CD4-positive, alpha-beta T cell treated with Interleukin-17A for 4 hours (primary cell): ENCODE measurements around the gene PGAM2.

ENCODE experiments used
- DNase-seq: peaks from one replicate; pipeline ENCODE4 v3.0.0-alpha.2; 2020; ENCODE audit warnings: mixed read lengths

PGAM2 gene

GRCh38 chr7:44063894-44064651, 1.3 kb downstream of the PGAM2 start:
- DNase-seq: no peak

- no peak for DNase-seq
Measured at GRCh38 chr7:44063547-44063893, 1.8 kb downstream of the PGAM2 start.

GRCh38 chr7:44062903-44063295, 2.5 kb downstream of the PGAM2 start:
- DNase-seq: no peak

- peak; percentile 2 for DNase-seq
Measured at GRCh38 chr7:44062180-44062902, 3.0 kb downstream of the PGAM2 start.

GRCh38 chr7:44061645-44062179, 3.7 kb downstream of the PGAM2 start:
- no peak for DNase-seq

- no peak for DNase-seq
Measured at GRCh38 chr7:44060948-44061644, 4.3 kb downstream of the PGAM2 start.

- DNase-seq: peak; percentile 0
Measured at GRCh38 chr7:44060091-44060947, 5.0 kb downstream of the PGAM2 start.

GRCh38 chr7:44059219-44060090, 5.9 kb downstream of the PGAM2 start:
- peak; percentile 4 for DNase-seq

- DNase-seq: no peak
Measured at GRCh38 chr7:44058759-44059218, 6.6 kb downstream of the PGAM2 start.

- peak; percentile 0 for DNase-seq
Measured at GRCh38 chr7:44057849-44058758, 7.3 kb downstream of the PGAM2 start.

- no peak for DNase-seq
Measured at GRCh38 chr7:44057181-44057848, 8.1 kb downstream of the PGAM2 start.

GRCh38 chr7:44056681-44057080, 8.7 kb downstream of the PGAM2 start:
- peak; percentile 1 for DNase-seq

GRCh38 chr7:44052771-44053365, 12.5 kb downstream of the PGAM2 start:
- DNase-seq: no peak

GRCh38 chr7:44051611-44052220, 13.7 kb downstream of the PGAM2 start:
- DNase-seq: no peak

GRCh38 chr7:44050915-44051560, 14.3 kb downstream of the PGAM2 start:
- no peak for DNase-seq

- no peak for DNase-seq
Measured at GRCh38 chr7:44050121-44050914, 15.0 kb downstream of the PGAM2 start.

- no peak for DNase-seq
Measured at GRCh38 chr7:44048031-44048795, 17.2 kb downstream of the PGAM2 start.
